ENCODE data around the gene ZNF766. TPM values are rescaled to one million over a fixed set of nuclear protein-coding genes. Genes with fewer than 3 reads are reported as not detected.

The ZNF766 gene
- total and polyA plus RNA-seq, 9 of the 15 experiments (the other 6 are each of a cell fraction or from before 2014, with no cell fraction given): 6.7 to 23.0 (median 11.2) TPM

GRCh38 chr19:52269338-52270261, at the start of gene ZNF766 (continued):
- TF ChIP-seq SIN3B (IDR thresholded peaks at IDR 0.05; ENCODE audit: low read depth) (peak; percentile 36; the same call in 1 of the 2 replicates), POLR3A (IDR thresholded peaks at IDR 0.05; ENCODE audit: borderline replicate concordance, extremely low read depth, insufficient read depth, insufficient read length) (no peak), MAZ (CRISPR knock-in tag; conservative IDR thresholded peaks at IDR 0.05 in 1 of 2, IDR thresholded peaks at IDR 0.05 in 1 of 2) (peak; percentile 32 to 60; a peak in 2 of 4 replicates), TSHZ1 (CRISPR knock-in tag; IDR thresholded peaks at IDR 0.05) (no peak), BHLHE40 (IDR thresholded peaks at IDR 0.05; ENCODE audit: low read length) (peak; percentile 78), MTA3 (IDR thresholded peaks at IDR 0.05; ENCODE audit: borderline replicate concordance) (no peak), FOXK2 (conservative IDR thresholded peaks at IDR 0.05 in 1 of 2, IDR thresholded peaks at IDR 0.05 in 1 of 2; ENCODE audit: low read depth in 2 of 2) (peak; percentile 32 to 56; a peak in 2 of 4 replicates), ZEB2 (IDR thresholded peaks at IDR 0.05) (no peak), GTF2A2 (tag; IDR thresholded peaks at IDR 0.05) (no peak), ZSCAN32 (CRISPR knock-in tag; IDR thresholded peaks at IDR 0.05) (no peak), FIP1L1 (IDR thresholded peaks at IDR 0.05; ENCODE audit: low read depth, low read length, poor library complexity, severe bottlenecking) (no peak), ZNF584 (CRISPR knock-in tag; IDR thresholded peaks at IDR 0.05; ENCODE audit: low read depth) (no peak), ZNF274 (IDR thresholded peaks at IDR 0.05; ENCODE audit: borderline replicate concordance, low read depth, low read length) (no peak), NUFIP1 (IDR thresholded peaks at IDR 0.05; ENCODE audit: partially characterized antibody) (no peak), ETS1 (conservative IDR thresholded peaks at IDR 0.05; ENCODE audit: control insufficient read depth, low read depth, low read length) (no peak; the same call in 1 of the 2 replicates), ADNP (tag; IDR thresholded peaks at IDR 0.05) (no peak), RFX5 (IDR thresholded peaks at IDR 0.05; ENCODE audit: low read depth, low read length) (no peak), ZNF778 (CRISPR knock-in tag; IDR thresholded peaks at IDR 0.05) (no peak), BRD9 (IDR thresholded peaks at IDR 0.05; ENCODE audit: low read depth, partially characterized antibody) (no peak), ARHGAP35 (IDR thresholded peaks at IDR 0.05; ENCODE audit: partially characterized antibody) (no peak), SMARCA5 (IDR thresholded peaks at IDR 0.05) (no peak), ZFP30 (CRISPR knock-in tag; IDR thresholded peaks at IDR 0.05; ENCODE audit: borderline replicate concordance) (no peak), ZFPM2 (CRISPR knock-in tag; IDR thresholded peaks at IDR 0.05) (no peak)
